GM23248 (cell line): ENCODE results near the gene TENM4. TPM values are rescaled to one million over a fixed set of nuclear protein-coding genes. Genes with fewer than 3 reads are reported as not detected.

Experiments used
- DNase-seq: peaks from one replicate; pipeline ENCODE4 v3.0.0-alpha.2; 2015
- H2AFZ ChIP-seq: fragments of 200-600 bp; sonication (generic); 2 replicates; pipeline ENCODE4 v1.6.1; 2016; ENCODE audit warnings: antibody characterized with exemption
- H3F3A ChIP-seq: fragments of 200-600 bp; sonication (generic); 2 replicates; pipeline ENCODE4 v1.6.1; 2016; ENCODE audit warnings: mild to moderate bottlenecking, antibody characterized with exemption, mixed run types; ENCODE audit not compliant: insufficient read depth
- H3K27ac ChIP-seq: fragments of 200-600 bp; sonication (generic); 2 replicates; pipeline ENCODE4 v1.5.1; 2016; ENCODE audit warnings: mild to moderate bottlenecking
- H3K27me3 ChIP-seq: fragments of 200-600 bp; sonication (generic); replicated peaks from 2 replicates; pipeline ENCODE4 v1.6.1; 2016; ENCODE audit warnings: mild to moderate bottlenecking; ENCODE audit not compliant: insufficient read depth
- H3K36me3 ChIP-seq: fragments of 200-600 bp; sonication (generic); 2 replicates; pipeline ENCODE4 v1.6.1; 2016; ENCODE audit warnings: low read depth, mild to moderate bottlenecking
- H3K4me1 ChIP-seq: fragments of 200-600 bp; sonication (generic); 2 replicates; pipeline ENCODE4 v1.6.1; 2016; ENCODE audit warnings: mild to moderate bottlenecking; ENCODE audit not compliant: insufficient read depth
- H3K4me2 ChIP-seq: fragments of 200-600 bp; sonication (generic); one replicate; pipeline ENCODE4 v1.6.1; 2016; ENCODE audit warnings: mild to moderate bottlenecking; ENCODE audit not compliant: unreplicated experiment
- H3K4me3 ChIP-seq: fragments of 200-600 bp; sonication (generic); 2 replicates; pipeline ENCODE4 v1.5.1; 2016; ENCODE audit warnings: mild to moderate bottlenecking
- H3K79me2 ChIP-seq: fragments of 200-600 bp; sonication (generic); 2 replicates; pipeline ENCODE4 v1.6.1; 2016; ENCODE audit warnings: mild to moderate bottlenecking; ENCODE audit not compliant: insufficient read depth
- H3K9ac ChIP-seq: fragments of 200-600 bp; sonication (generic); 2 replicates; pipeline ENCODE4 v1.6.1; 2016; ENCODE audit warnings: mild to moderate bottlenecking
- H3K9me2 ChIP-seq: fragments of 200-600 bp; sonication (generic); 2 replicates; pipeline ENCODE4 v1.6.1; 2016; ENCODE audit warnings: mixed run types, mild to moderate bottlenecking, moderate library complexity; ENCODE audit not compliant: insufficient read depth
- H3K9me3 ChIP-seq: fragments of 200-600 bp; sonication (generic); one replicate; pipeline ENCODE4 v1.6.1; 2017; ENCODE audit warnings: low read depth
- H4K20me1 ChIP-seq: fragments of 200-600 bp; sonication (generic); 2 replicates; pipeline ENCODE4 v1.6.0; 2016; ENCODE audit not compliant: insufficient read depth
- EZH2 ChIP-seq: fragments of 200-600 bp; sonication (generic); IDR thresholded peaks from 2 replicates; pipeline ENCODE4 v1.6.1; 2018; ENCODE audit warnings: antibody characterized with exemption, mild to moderate bottlenecking; ENCODE audit not compliant: insufficient read depth, poor library complexity, severe bottlenecking
- EZH2phosphoT487 ChIP-seq: fragments of 200-600 bp; sonication (generic); IDR thresholded peaks from 2 replicates; pipeline ENCODE4 v1.6.1; 2018; ENCODE audit warnings: antibody characterized with exemption, moderate library complexity, mild to moderate bottlenecking, low read depth; ENCODE audit not compliant: insufficient read depth
- WGBS, 2 experiments: methylation state at CpG; one replicate each; pipeline ENCODE4 v1.1.6; 2015 to 2017; ENCODE audit warnings: low lambda C conversion rate in 2 of 2, low coverage in 1 of 2; ENCODE audit errors: missing lambda C conversion rate in 2 of 2; 5-methylcytosine and 5-hydroxymethylcytosine counted together
- in situ Hi-C: fragments of 300-500 bp; cut with MboI; formaldehyde crosslinking; loops from 2 replicates; pipeline ENCODE4 v1.15.0; 2020
- polyA plus RNA-seq: library from polyadenylated mRNA; unstranded; fragments of >200 nt; fragmentation: Nextera tagmentation; extraction: Ambion mirVana; gene quantifications from 2 replicates; pipeline ENCODE4 v1.2.1, GENCODE V29; 2016
- total RNA-seq: library from RNA; depleted of rRNA; stranded (reverse); fragments of >200 nt; shearing (Covaris generic); gene quantifications from 2 replicates; pipeline ENCODE4 v1.2.3, GENCODE V29; 2014

Gene TENM4
- total and polyA plus RNA-seq, 2 experiments from 2014 or later: 0.11 to 0.48 TPM

GRCh38 chr11:78630561-78631303, 810.1 kb downstream of the TENM4 start:
- H3K4me1 ChIP-seq: no peaks in the 10 kb centered on the region
- no peak overlapping the region for H3K27ac ChIP-seq
- H3K9me2 ChIP-seq: no peaks in the 10 kb centered on the region
- no peak for DNase-seq
- TF ChIP-seq EZH2phosphoT487: no peak
- no peak for TF ChIP-seq EZH2
- H3K4me3 ChIP-seq: no peak overlapping the region
- no peaks in the 10 kb centered on the region for H3K79me2 ChIP-seq
- H3K9me3 ChIP-seq: no peaks in the 10 kb centered on the region
- H3F3A ChIP-seq: no peaks in the 10 kb centered on the region
- H3K36me3 ChIP-seq: no peaks in the 10 kb centered on the region
- H3K9ac ChIP-seq: no peak overlapping the region
- H4K20me1 ChIP-seq: no peaks in the 10 kb centered on the region
- no peak overlapping the region for H3K4me2 ChIP-seq
- in situ Hi-C loops: no loop called here
- WGBS, 2 experiments: 40 to 44% methylated on average over 4 of the region's 4 CpGs
- H2AFZ ChIP-seq: no peak overlapping the region
- peaks cover 3% of the 10 kb centered on the region; the same call in 1 of the 2 replicates for H3K27me3 ChIP-seq

DNA sequence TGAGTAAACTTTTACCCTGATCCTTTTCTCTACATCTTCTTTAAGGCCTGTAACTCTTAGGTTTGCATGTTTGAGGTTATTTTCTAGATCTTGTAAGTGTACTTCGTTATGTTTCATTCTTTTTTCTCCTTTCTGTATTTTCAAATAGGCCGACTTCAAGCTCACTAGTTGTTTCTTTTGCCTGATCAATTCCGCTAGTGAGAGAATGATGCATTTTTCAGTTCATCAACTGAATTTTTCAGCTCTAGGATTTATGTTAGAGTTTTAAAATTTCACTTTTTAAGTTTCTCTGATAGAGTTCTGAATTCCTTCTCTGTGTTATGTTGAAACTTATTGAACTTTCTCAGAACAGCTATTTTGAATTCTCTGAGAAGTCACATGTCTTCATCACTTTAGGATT, 810.7 kb downstream of the TENM4 start:
- no peak for TF ChIP-seq EZH2
- TF ChIP-seq EZH2phosphoT487: no peak
- WGBS, 2 experiments: 49 to 54% methylated on average over 3 of the region's 3 CpGs
- no peaks in the 10 kb centered on the region for H3K79me2 ChIP-seq
- no peaks in the 10 kb centered on the region for H3K4me1 ChIP-seq
- DNase-seq: no peak
- no peak overlapping the region for H2AFZ ChIP-seq
- H3K27ac ChIP-seq: no peak overlapping the region
- H3K27me3 ChIP-seq: no peaks in the 10 kb centered on the region; the same call in 1 of the 2 replicates
- H3K36me3 ChIP-seq: no peaks in the 10 kb centered on the region
- no peaks in the 10 kb centered on the region for H3K9me3 ChIP-seq
- no peaks in the 10 kb centered on the region for H4K20me1 ChIP-seq
- no peaks in the 10 kb centered on the region for H3K9me2 ChIP-seq
- no peak overlapping the region for H3K4me2 ChIP-seq
- no peak overlapping the region for H3K9ac ChIP-seq
- no peaks in the 10 kb centered on the region for H3F3A ChIP-seq
- in situ Hi-C loops: no loop called here
- no peak overlapping the region for H3K4me3 ChIP-seq

DNA sequence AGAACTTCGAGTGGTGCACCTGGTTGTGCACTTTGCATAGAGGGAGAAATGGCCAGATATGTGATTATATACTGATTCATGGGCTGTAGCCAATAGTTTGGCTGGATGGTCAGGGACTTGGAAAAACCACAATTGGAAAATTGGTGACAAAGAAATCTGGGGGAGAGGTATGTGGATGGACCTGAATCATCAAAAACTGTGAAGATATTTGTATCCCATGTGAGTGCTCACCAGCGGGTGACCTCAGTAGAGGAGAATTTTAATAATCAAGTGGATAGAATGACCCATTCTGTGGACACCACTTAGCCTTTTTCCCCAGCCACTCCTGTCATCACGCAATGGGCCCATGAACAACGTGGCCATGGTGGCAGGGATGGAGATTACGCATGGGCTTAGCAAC, 818.2 kb downstream of the TENM4 start:
- H3K27ac ChIP-seq: no peak overlapping the region
- no peaks in the 10 kb centered on the region for H3K36me3 ChIP-seq
- H4K20me1 ChIP-seq: no peaks in the 10 kb centered on the region
- TF ChIP-seq EZH2 (no peak), EZH2phosphoT487 (no peak)
- H3K9me3 ChIP-seq: no peaks in the 10 kb centered on the region
- in situ Hi-C loops: no loop called here
- H3F3A ChIP-seq: no peaks in the 10 kb centered on the region
- no peaks in the 10 kb centered on the region for H3K9me2 ChIP-seq
- H3K4me3 ChIP-seq: no peak overlapping the region
- H2AFZ ChIP-seq: no peak overlapping the region
- no peaks in the 10 kb centered on the region for H3K4me1 ChIP-seq
- no peak overlapping the region for H3K9ac ChIP-seq
- no peaks in the 10 kb centered on the region for H3K27me3 ChIP-seq
- WGBS, 2 experiments: 27 to 36% methylated on average over 5 of the region's 5 CpGs
- no peak overlapping the region for H3K4me2 ChIP-seq
- DNase-seq: peak; percentile 4
- no peaks in the 10 kb centered on the region for H3K79me2 ChIP-seq

DNA sequence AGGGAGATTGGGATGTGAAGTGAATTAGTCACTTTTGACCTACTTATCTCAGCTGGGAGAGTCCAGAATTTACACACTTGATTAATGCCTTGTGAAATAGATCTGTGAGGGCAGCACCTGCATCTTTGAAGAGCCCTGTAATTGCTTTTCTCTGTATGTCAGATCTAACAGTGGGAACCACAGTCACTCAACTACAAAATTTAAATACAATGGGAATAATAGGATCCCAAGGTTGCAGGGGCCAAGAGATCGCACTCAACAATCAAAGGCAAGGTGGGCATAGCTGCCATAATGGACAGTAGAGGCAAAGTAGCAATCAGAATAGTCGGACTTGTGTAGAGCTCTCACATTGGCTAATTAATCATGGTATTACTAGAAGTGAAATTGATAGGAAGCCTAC, 820.7 kb downstream of the TENM4 start:
- H3K27me3 ChIP-seq: no peaks in the 10 kb centered on the region
- no peaks in the 10 kb centered on the region for H3K79me2 ChIP-seq
- no peaks in the 10 kb centered on the region for H3K9me2 ChIP-seq
- DNase-seq: no peak
- H4K20me1 ChIP-seq: no peaks in the 10 kb centered on the region
- no peak overlapping the region for H3K4me3 ChIP-seq
- TF ChIP-seq EZH2phosphoT487 (no peak), EZH2 (no peak)
- no peak overlapping the region for H3K4me2 ChIP-seq
- no peak overlapping the region for H3K9ac ChIP-seq
- in situ Hi-C loops: no loop called here
- H3K9me3 ChIP-seq: no peaks in the 10 kb centered on the region
- H3F3A ChIP-seq: no peaks in the 10 kb centered on the region
- H3K4me1 ChIP-seq: no peaks in the 10 kb centered on the region
- no peak overlapping the region for H2AFZ ChIP-seq
- H3K36me3 ChIP-seq: no peaks in the 10 kb centered on the region
- 17 to 19% methylated on average over 2 of the region's 2 CpGs for WGBS, 2 experiments
- no peak overlapping the region for H3K27ac ChIP-seq

- Histone ChIP-seq H3K36me3 (no peaks in the 10 kb centered on the region), H3K9me2 (no peaks in the 10 kb centered on the region), H2AFZ (no peak overlapping the region), H3K27me3 (no peaks in the 10 kb centered on the region; the same call in 1 of the 2 replicates), H3K27ac (no peak overlapping the region), H3K9ac (no peak overlapping the region), H3K4me2 (no peak overlapping the region), H3K4me3 (no peak overlapping the region), H3K4me1 (no peaks in the 10 kb centered on the region), H4K20me1 (no peaks in the 10 kb centered on the region), H3K9me3 (no peaks in the 10 kb centered on the region), H3F3A (no peaks in the 10 kb centered on the region), H3K79me2 (no peaks in the 10 kb centered on the region)
- in situ Hi-C loops: no loop called here
- no peak for DNase-seq
- no peak for TF ChIP-seq EZH2
- TF ChIP-seq EZH2phosphoT487: no peak
- 67 to 85% methylated on average over 1 of the region's 1 CpG for WGBS, 2 experiments
These were observed 825.1 kb downstream of the TENM4 start for GRCh38 chr11:78615724-78616123.
